Measurements from ENCODE around the gene OXA1L.
"Not testable (repeated sequence)": the region's sequence is repeated elsewhere in the genome, so short reads cannot be mapped to it uniquely, and the experiment has no call there.

OXA1L gene

DNA sequence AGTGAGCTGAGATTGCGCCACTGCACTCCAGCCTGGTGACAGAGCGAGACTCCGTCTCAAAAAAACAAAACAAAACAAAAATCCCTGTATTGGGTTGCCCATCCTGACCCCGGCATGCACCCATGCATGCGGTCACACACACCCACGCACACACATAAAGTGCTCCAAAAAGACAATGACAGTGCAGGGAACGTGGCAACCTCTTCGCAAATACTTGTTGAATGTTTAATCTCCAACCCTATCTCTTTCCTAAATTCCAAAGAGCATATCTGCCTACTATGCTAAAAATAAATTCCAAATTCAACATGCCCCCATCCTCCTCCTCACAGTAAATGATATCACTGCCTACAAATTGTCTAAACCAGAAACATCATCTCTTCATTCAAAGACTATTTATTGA is 35.2 kb downstream of the OXA1L start:
- DNase-seq (ENCODE audit: low spot score): no peak

DNA sequence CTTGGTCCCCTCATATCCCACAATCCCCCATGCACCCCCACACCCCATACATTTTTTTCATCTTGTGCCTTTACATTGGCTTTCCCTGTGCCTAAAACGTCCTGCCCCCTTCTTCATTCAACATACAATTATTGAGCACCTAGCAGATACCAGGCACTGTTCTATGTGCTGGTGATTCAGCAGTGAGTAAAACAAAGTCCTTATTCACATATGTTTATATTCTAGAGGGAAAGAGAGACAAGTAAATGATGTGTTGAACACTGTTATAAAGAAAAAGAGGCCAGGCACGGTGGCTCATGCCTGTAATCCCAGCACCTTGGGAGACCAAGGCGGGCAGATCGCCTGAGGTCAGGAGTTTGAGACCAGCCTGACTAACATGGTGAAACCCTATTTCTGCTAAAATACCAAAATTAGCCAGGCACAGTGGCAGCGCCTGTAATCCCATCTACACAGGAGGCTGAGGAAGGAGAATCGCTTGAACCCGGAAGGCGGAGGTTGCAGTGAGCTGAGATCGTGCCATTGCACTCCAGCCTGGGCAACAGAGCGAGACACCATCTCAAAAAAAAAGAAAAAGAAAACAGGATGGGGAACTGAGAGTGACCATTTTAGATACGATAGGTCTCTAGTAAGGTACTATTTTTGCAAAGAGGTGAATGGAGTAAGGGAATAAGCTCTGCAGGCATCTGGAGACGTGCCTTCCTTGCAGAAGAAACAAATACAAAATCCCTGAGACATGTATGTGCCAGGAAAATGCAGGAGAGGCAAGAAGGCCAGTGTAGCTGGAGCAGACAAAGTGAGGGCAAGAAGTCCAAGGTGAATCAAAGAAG is 36.6 kb downstream of the OXA1L start:
- DNase-seq (ENCODE audit: low spot score): no peak

DNA sequence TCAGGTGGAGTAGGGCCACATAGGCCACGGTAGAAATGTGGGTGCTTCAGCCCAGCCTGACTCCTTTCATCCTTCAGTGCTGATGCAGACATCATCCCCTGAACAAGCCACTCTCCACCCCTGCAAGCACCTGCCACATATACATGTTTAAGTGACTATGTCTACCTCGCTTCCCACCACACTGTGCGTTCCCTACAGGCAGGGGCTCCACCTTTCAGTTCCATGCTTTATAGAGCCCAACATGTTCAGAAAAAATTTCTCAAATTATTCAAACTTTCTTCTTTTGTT is 37.1 kb downstream of the OXA1L start:
- no peak for DNase-seq (ENCODE audit: low spot score)

DNA sequence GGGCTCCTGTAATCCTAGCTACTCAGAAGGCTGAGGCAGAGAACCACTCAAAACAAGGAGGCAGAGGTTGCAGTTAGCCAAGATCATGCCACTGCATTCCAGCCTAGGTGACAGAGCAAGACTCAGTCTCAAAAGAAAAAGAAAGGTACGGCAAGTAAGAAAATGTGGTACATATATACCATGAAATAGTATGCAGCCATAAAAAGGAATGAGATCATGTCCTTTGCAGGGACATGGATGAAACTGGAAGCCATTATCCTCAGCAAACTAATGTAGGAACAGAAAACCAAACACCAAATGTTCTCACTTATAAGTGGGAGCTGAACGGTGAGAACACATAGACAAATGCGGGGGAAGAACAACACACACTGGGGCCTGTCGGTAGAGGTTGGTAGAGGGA is 38.7 kb downstream of the OXA1L start:
- DNase-seq (ENCODE audit: low spot score): not testable (repeated sequence)

DNA sequence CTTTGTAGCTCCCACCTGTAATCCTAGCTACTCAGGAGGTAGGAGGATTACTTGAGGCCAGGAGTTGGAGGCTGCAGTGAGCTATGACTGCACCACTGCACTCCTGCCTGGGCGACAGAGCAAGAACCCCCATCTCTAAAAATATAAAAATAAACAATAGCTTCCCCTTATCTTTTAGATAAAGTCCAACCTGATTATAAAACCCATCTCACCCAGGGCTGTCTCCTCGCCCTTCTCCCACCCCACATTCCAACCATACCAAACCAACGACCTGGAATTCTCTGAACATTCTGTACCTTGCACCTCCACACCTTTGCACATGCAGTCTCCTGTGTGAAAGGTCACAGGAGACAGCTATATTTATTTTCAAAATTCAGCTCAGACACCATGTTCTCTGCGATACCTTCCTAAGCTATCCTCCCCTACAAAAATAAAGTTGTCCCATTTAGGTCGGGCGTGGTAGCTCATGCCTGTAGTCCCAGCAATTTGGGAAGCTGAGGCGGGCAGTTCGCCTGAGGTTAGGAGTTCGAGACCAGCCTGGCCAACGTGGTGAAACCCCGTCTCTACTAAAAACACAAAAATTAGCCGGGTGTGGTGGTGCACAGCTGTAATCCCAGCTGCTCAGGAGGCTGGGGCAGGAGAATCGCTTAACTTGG is 41.1 kb downstream of the OXA1L start:
- DNase-seq (ENCODE audit: low spot score): no peak

DNA sequence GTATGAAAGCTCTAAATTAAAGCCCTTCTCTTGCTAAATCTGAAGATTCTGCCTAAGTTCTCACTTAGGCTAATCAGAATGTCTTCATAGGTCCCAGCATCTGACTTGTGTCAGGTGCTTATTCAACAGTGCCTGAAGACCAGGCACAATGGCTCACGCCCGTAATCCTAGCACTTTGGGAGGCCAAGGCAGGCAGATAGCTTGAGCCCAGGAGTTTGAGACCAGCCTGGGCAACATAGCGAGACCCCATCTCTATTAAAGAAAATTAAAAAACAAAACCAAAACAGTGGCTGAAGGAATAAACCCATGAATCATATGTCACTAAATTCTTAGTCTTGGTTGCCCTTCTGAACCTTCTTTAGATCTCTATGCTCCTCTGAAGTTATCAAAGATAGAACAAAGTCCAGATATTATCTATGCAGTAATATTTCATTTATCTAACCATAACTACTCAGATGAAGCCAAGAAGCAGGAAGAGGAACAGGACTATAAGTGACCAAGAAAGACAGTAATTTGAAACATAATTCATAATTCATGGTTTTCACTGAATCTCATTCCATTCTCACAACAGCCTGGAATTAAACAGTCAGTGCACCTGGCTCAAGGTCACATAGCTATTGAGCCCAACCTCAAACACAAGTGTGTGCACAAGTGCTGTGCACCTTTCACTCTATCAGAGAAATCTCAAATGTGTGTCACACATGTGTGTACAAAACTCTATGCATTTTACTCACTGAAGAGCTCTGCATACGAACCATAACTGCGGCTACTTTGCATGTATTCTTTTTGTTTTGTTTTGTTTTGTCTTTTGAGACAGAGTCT is 42.1 kb downstream of the OXA1L start:
- DNase-seq (ENCODE audit: low spot score): no peak

DNA sequence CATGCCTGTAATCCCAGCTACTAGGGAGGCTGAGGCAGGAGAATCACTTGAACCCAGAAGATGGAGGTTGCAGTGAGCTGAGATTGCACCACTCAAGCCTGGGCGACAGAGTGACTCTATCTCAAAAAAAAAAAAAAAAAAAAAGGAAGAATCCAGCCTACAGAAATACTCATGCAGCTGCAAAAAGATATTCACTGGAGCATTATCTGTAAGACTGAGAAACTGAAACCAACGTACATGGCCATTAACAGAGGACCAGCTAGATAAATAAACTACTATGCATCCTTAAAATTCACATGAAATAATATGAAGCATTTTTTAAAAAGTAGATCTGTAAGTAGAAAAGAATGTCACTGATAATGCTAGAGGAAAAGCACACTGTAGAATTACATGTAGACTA is 45.2 kb downstream of the OXA1L start:
- no peak for DNase-seq (ENCODE audit: low spot score)

DNA sequence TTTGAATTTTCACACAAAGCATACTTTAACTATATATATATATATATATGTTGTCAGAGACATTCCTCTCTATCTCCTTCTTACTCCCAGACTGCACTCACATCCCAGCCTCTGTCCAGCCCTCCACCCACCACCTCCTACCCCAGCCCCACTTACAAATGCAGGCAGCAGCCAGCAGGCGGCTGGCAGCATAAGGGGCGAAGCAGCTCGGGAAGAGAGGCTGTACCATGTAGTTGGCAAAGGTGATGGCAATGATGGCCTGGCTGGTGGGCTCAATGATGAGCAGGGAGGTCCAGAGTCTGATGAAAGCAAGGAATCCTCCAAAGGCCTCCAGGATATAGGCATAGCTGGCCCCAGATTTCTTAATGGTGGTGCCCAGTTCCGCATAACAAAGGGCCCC is 46.3 kb downstream of the OXA1L start:
- DNase-seq (ENCODE audit: low spot score): no peak

DNA sequence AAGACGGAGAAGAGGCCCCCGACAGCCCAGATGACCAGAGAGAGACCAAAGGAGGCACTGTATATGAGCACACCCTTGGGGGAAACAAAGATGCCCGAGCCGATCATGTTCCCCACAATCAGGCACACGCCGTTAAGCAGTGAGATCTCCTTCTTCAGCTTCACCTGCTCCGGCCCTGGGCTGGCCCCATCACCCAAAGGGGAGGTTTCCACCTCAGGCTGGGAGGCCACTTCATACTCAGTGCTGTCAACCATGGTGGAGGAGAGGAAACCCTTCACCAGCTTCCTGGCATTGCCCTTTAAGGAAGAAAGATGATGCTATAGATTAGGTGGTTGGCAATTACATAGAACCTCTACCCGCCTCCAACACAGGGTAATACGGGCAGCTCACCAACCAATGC is 46.7 kb downstream of the OXA1L start:
- no peak for DNase-seq (ENCODE audit: low spot score)

DNA sequence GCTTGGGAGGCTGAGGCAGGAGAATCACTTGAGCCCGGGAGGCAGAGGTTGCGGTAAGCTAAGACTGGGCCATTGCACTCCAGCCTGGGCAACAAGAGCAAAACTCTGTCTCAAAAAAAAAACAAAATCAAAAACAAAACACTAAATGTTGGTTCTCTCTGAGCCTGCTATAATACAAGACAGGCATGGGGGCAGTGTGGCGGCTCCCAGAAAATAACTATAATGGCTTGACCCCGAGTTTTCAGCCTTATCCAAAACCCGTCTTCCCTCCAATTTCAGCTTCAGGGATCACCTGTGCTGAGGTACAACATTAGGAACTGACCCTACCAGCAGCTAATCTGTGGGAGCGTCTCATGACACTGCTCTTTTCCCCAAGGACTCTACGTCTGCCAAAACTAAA is 47.9 kb downstream of the OXA1L start:
- DNase-seq (ENCODE audit: low spot score): no peak

DNA sequence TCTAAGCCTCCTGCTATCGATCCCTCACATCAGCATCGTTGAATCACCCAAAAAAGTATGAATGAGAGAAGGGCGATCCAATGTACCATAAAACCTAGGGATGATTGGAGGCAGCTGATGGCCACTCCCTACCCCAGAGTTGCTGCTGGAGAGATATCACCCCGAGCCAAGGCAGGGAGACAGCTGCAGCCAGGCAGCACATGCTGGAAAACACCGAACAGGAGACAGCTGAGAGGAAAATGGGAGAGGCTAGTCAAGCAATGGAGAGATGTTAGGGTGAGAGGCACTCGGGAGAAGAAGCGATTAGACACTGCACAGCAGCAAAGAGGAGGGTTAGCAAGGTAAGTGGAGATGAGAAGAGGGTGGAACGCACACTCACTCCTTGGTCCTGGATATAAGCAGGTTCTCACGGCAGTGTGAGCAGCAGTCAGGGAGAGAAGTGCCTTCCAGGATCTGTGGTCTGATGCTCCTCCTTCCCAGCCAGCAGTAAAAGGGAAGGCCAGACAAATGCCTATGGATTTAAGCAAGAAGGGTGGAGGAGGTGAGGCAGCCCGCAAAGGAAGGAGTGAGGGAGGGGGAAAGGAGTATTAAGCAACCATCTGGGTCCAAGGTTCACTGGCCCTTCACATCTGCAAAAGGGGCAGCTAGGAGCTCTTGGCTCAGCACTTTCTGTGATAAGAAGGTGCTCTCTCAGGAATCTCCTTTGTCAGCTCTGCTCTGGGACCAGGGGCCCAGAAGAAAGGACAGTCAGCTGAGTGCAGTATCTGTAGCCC is 48.6 kb downstream of the OXA1L start, which contains the start of gene SLC7A7:
SLC7A7 (minus strand) TSS at position 495 of the 773 bp plus-strand sequence. CDS start 2,037 bp downstream, outside the sequence.
- no peak for DNase-seq (ENCODE audit: low spot score)

DNA sequence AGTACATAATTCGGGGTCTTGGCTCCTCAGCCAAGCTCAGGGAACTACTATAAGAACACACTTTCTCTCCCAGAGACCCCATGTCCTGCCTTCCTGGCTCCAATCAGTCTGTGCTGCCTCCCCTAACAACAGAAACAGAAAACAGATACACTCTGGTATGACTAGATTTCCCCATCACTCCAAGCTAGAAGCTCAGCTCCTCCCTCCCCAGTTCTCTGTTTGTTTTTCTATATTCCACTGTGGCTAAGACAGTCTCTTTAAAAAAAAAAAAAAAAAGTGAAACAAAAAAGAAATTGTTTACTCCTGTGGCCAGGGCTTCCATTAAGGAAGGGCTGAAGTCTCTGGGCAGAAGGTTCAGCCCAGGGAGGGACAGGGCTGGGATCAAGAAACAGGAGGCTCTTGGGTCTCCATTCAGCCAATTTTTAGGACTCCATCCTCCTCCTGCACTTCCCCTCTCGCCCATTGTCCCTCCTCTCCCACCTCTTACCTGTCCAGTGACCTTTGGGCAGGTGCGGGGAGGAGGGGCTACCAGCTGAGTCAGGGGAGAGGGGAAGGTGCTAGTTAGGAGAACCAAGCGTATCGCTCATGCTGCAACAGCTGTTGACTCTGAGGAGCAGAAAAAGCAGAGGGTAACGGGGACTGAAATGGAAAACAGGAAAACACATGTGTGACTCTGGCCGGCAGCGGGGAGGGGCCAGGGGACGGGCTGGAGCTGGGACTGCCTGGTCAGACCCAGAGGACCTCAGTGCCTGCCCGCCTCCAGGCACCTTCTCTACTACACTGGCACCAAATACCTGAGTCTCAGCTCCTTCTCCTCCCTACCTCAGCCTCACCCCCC is 52.9 kb downstream of the OXA1L start:
- DNase-seq (ENCODE audit: low spot score): no peak

DNA sequence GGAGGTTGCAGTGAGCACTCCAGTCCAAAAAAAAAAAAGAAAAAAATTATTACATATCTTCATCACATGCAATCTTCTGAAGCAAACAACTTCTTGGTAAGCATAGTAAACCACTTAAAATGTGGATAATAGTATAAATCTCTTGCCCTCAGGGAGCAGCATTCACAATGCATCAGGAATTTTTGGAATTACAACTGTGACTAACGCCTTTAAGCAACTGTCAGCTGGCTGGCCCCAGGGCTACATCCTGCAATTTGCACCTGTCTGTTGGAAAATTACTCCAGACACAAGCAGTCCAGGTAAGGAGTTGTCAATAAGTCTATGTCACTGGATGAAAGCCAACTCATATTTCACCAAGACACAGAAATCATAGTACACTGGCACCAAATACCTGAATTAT is 54.2 kb downstream of the OXA1L start:
- no peak for DNase-seq (ENCODE audit: low spot score)

DNA sequence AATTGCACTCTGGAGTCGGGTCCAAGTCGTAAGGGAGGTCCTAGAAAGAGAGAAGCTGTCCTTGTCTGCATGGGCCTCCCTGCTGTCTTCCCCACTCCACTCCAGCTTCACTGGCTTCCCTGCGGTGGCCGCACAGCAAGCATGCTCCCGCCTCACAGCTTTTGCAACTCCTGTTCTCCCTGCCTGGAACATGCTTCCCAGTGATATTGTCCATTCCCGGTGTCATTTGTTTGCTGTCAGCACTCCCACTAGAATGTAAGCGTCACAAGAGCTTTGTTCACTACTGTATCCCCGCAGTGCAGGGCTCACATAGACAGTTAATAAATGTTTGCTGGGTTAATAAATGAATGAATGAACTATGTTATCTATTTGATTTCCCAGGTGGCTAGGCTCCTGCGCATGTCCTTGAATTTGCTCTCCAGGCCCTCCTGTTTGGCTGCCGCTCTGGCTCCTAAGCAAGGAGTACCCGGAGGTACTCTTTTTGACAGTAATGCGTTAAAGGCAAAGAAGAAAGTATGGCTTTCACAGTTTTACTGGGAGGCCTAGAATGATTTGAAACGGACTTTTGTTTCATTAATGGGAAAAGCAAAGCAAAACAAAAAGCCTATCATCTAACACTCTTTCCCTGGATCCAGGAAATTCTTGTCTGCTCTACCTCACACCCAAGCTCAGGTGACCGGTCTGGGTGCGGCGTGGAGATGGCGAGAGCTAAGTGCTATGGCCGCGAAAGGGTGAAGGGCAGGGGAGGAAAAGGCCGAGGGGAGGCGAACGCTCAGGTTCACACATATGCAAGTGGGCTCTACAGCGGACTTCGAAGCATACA is 54.9 kb downstream of the OXA1L start:
- no peak for DNase-seq (ENCODE audit: low spot score)

DNA sequence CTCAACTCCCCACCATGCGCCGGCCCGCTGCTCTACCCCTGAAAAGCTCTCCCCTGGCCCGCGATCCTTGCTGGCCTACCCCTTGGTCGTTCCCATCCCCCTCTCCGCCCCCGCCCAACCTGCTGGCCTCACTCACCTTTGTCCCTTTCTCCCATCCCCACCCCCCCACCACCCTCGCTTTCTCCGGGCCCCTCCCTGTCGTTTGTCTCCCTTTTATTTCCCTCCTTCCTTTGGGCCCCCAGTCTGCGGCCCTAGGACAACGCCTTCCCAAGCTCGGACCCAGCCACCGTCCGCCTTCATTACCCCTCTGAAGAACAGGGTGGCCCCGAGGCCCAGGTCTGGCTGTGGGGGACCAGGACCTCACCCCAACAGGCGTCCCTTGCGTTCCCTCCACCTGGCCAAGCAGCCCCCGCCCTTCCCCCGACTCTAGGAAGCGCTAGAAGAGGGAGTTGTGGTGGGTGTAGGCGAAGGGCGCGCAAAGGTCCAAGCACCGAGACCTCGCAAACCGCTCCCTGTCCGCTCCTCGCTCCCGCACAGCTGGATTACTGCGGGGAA is 55.6 kb downstream of the OXA1L start:
- no peak for DNase-seq (ENCODE audit: low spot score)

Measured in HuH-7.5 (cell line).